ENCODE data around the gene TFIP11. TPM values are rescaled to one million over a fixed set of nuclear protein-coding genes. Genes with fewer than 3 reads are reported as not detected.

The TFIP11 gene
- total and polyA plus RNA-seq, 10 of the 15 experiments (the other 5 are each of a cell fraction or from before 2014, with no cell fraction given), result 14.2 to 43.3 (median 31.9) TPM

GRCh38 chr22:26480611-26480932 lies 31.7 kb downstream of the TFIP11 start:
- Histone ChIP-seq H3K9ac (ENCODE audit: control insufficient read depth, insufficient read depth, low read length) (peak overlapping the region; percentile 84), H3K4me2 (ENCODE audit: control insufficient read depth, insufficient read depth) (peak overlapping the region; percentile 97), H3K36me3 (ENCODE audit: control insufficient read depth in 2 of 2, insufficient read depth in 2 of 2, low read length in 1 of 2) (peaks cover 0 to 3% of the 10 kb centered on the region in 2 experiments; a peak in 2 of 4 replicates), H3K4me3 (peak overlapping the region; percentile 97), H3K27me3 (replicated peaks in 1 of 2; ENCODE audit: control insufficient read depth in 2 of 2, insufficient read depth in 2 of 2, low read length in 1 of 2) (no peaks in the 10 kb centered on the region), H3K9me3 (replicated peaks; ENCODE audit: control insufficient read depth, insufficient read depth, low read length) (no peaks in the 10 kb centered on the region), H4K20me1 (ENCODE audit: control insufficient read depth, insufficient read depth) (no peaks in the 10 kb centered on the region), H3K4me1 (ENCODE audit: control insufficient read depth, insufficient read depth, low read length) (peaks cover 29% of the 10 kb centered on the region), H3K79me2 (ENCODE audit: control insufficient read depth, insufficient read depth, low read length) (peaks cover 62% of the 10 kb centered on the region), H3K27ac (ENCODE audit: control insufficient read depth, insufficient read depth) (peak overlapping the region; percentile 88), H2AFZ (ENCODE audit: control insufficient read depth, low read depth, low read length) (no peak overlapping the region)
- intact Hi-C loops (cut with micrococcal nuclease; ENCODE audit: unreplicated experiment) (loop anchor here (5.0 kb wide), 1 partner anchor 48 kb away; no protein-coding TSS in a partner anchor), in situ Hi-C loops (cut with MboI) (no loop called here)
- SMC1A ChIA-PET (ENCODE audit: uncharacterized antibody, unreplicated experiment), result interaction anchor here (1.8 to 4.3 kb wide), 2 partner anchors 15 to 116 kb away, joined by 4 to 17 read pairs; no protein-coding TSS in a partner anchor
- TF ChIP-seq KDM1A (IDR thresholded peaks at IDR 0.05; ENCODE audit: borderline replicate concordance), result no peak
- no peak for TF ChIP-seq NFYA (IDR thresholded peaks at IDR 0.05; ENCODE audit: borderline replicate concordance, low read depth, low read length)
- TF ChIP-seq, protein P1, sequence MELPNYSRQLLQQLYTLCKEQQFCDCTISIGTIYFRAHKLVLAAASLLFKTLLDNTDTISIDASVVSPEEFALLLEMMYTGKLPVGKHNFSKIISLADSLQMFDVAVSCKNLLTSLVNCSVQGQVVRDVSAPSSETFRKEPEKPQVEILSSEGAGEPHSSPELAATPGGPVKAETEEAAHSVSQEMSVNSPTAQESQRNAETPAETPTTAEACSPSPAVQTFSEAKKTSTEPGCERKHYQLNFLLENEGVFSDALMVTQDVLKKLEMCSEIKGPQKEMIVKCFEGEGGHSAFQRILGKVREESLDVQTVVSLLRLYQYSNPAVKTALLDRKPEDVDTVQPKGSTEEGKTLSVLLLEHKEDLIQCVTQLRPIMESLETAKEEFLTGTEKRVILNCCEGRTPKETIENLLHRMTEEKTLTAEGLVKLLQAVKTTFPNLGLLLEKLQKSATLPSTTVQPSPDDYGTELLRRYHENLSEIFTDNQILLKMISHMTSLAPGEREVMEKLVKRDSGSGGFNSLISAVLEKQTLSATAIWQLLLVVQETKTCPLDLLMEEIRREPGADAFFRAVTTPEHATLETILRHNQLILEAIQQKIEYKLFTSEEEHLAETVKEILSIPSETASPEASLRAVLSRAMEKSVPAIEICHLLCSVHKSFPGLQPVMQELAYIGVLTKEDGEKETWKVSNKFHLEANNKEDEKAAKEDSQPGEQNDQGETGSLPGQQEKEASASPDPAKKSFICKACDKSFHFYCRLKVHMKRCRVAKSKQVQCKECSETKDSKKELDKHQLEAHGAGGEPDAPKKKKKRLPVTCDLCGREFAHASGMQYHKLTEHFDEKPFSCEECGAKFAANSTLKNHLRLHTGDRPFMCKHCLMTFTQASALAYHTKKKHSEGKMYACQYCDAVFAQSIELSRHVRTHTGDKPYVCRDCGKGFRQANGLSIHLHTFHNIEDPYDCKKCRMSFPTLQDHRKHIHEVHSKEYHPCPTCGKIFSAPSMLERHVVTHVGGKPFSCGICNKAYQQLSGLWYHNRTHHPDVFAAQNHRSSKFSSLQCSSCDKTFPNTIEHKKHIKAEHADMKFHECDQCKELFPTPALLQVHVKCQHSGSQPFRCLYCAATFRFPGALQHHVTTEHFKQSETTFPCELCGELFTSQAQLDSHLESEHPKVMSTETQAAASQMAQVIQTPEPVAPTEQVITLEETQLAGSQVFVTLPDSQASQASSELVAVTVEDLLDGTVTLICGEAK (IDR thresholded peaks at IDR 0.05; ENCODE audit: borderline replicate concordance), result no peak
- no peak for TF ChIP-seq CREM (IDR thresholded peaks at IDR 0.05; ENCODE audit: low read depth)
- TF ChIP-seq RFX5 (IDR thresholded peaks at IDR 0.05; ENCODE audit: low read depth, low read length), result no peak
- no peak for TF ChIP-seq NFIC (IDR thresholded peaks at IDR 0.05; ENCODE audit: low read depth, low read length)
- no peak for TF ChIP-seq ZNF384 (IDR thresholded peaks at IDR 0.05; ENCODE audit: borderline replicate concordance, low read depth, low read length)
- TF ChIP-seq HDAC6 (IDR thresholded peaks at IDR 0.05; ENCODE audit: unreplicated experiment), result no peak
- WGBS (ENCODE audit: insufficient coverage, insufficient replicate concordance, low lambda C conversion rate, missing lambda C conversion rate), result 8% methylated on average over 2 of the region's 2 CpGs
- CTCF ChIA-PET, result interaction anchor here (1.2 to 7.1 kb wide), 6 partner anchors 19 to 192 kb away, joined by 3 to 47 read pairs (median 10); no protein-coding TSS in a partner anchor
- BruUV-seq (replicated peaks), result no TSS peak
- DNase-seq (ENCODE audit: low read depth, low spot score) (no peak), ATAC-seq (no peak), FAIRE-seq (no peak)
- RAD21 ChIA-PET (ENCODE audit: unreplicated experiment), result interaction anchor here (1.8 kb wide), 1 partner anchor 116 kb away, joined by 7 read pairs; no protein-coding TSS in a partner anchor
- POLR2A ChIA-PET, result interaction anchor here (1.0 kb wide), 1 partner anchor 185 kb away, joined by 3 read pairs; no protein-coding TSS in a partner anchor

Measured in GM12878 (cell line).